Endothelial cell of umbilical vein (primary cell): ENCODE data around the gene UAP1L1. TPM values are rescaled to one million over a fixed set of nuclear protein-coding genes. Genes with fewer than 3 reads are reported as not detected.

Experiments
- BruUV-seq: library from RNA; stranded (reverse); fragments of 400-500 nt; replicated peaks from 2 replicates; lab custom pipeline; 2021; lab: Mats Ljungman, UMichigan
- CTCF ChIA-PET: fragments of 300-600, 350-600 bp; sonication (Branson Sonifier 250); formaldehyde crosslinking; loops from one replicate; lab custom pipeline; 2021; ENCODE audit warnings: antibody characterized with exemption, inconsistent platforms; lab: Charles Lee
- POLR2A ChIA-PET: fragments of 300-600, 350-600 bp; sonication (Branson Sonifier 250); formaldehyde crosslinking; loops from one replicate; lab custom pipeline; 2021; ENCODE audit warnings: antibody characterized with exemption, inconsistent platforms; lab: Charles Lee
- DNase-seq: peaks from one replicate; pipeline ENCODE4 v3.0.0-alpha.2; 2011; ENCODE audit warnings: low read depth, low spot score
- FAIRE-seq: peaks from 2 replicates; lab custom pipeline; 2011; peaks lifted over from hg19 to GRCh38; lab: Jason Lieb, UNC
- H2AFZ ChIP-seq: 2 replicates; pipeline ENCODE4 v1.6.0; 2012; ENCODE audit warnings: low read depth, low read length, control low read depth, inconsistent platforms
- H3K27ac ChIP-seq: 2 replicates; pipeline ENCODE4 v1.5.1; 2011; ENCODE audit warnings: low read depth, mild to moderate bottlenecking, control low read depth, low read length, moderate library complexity; ENCODE audit not compliant: insufficient read depth
- H3K27me3 ChIP-seq, 2 experiments: 2 replicates each; pipeline versions ENCODE4 v1.6.0 to v1.6.1; 2011; ENCODE audit warnings: low read length in 2 of 2, mixed read lengths in 1 of 2; ENCODE audit not compliant: control insufficient read depth in 2 of 2, insufficient read depth in 2 of 2
- H3K36me3 ChIP-seq, 2 experiments: 2 replicates in 1 of 2; 3 replicates in 1 of 2; pipeline ENCODE4 v1.5.1; 2011; ENCODE audit warnings: low read length in 2 of 2, mild to moderate bottlenecking in 1 of 2, moderate library complexity in 1 of 2; ENCODE audit not compliant: control insufficient read depth in 2 of 2, insufficient read depth in 2 of 2; ENCODE audit errors: extremely low read depth in 1 of 2
- H3K4me1 ChIP-seq: 3 replicates; pipeline ENCODE4 v1.5.1; 2011; ENCODE audit warnings: mild to moderate bottlenecking, low read length; ENCODE audit not compliant: control insufficient read depth, insufficient read depth; ENCODE audit errors: extremely low read depth
- H3K4me2 ChIP-seq: 2 replicates; pipeline ENCODE4 v1.6.1; 2011; ENCODE audit warnings: low read length, control low read depth, mixed read lengths; ENCODE audit not compliant: insufficient read depth
- H3K4me3 ChIP-seq, 3 experiments: fragments of 200-600 bp in 1 of 3; sonication (generic), shearing (Covaris generic) in 1 of 3; replicated peaks in 1 of 3; 2 replicates each; pipeline ENCODE4 v1.5.1; 2011 to 2016; ENCODE audit warnings: control low read depth in 3 of 3, low read length in 3 of 3, mild to moderate bottlenecking in 2 of 3, inconsistent platforms in 1 of 3, low read depth in 1 of 3, moderate library complexity in 1 of 3; ENCODE audit not compliant: insufficient read depth in 1 of 3
- H3K79me2 ChIP-seq: 2 replicates; pipeline ENCODE4 v1.6.0; 2012; ENCODE audit warnings: low read length, inconsistent platforms; ENCODE audit not compliant: control insufficient read depth, insufficient read depth
- H3K9ac ChIP-seq: replicated peaks from 2 replicates; pipeline ENCODE3; 2011; ENCODE audit warnings: low read length, control low read depth; ENCODE audit not compliant: insufficient read depth; ENCODE audit errors: extremely low read depth
- H3K9me1 ChIP-seq: replicated peaks from 3 replicates; pipeline ENCODE4 v1.6.0; 2011; ENCODE audit warnings: mild to moderate bottlenecking, low read length; ENCODE audit not compliant: control insufficient read depth, insufficient read depth; ENCODE audit errors: extremely low read depth
- H3K9me3 ChIP-seq: replicated peaks from 2 replicates; pipeline ENCODE4 v1.5.1; 2012; ENCODE audit warnings: low read length, inconsistent platforms; ENCODE audit not compliant: control insufficient read depth, insufficient read depth
- H4K20me1 ChIP-seq: replicated peaks from 2 replicates; pipeline ENCODE3; 2011; ENCODE audit warnings: mild to moderate bottlenecking, low read length; ENCODE audit not compliant: control insufficient read depth, insufficient read depth; ENCODE audit errors: extremely low read depth
- CTCF ChIP-seq, 2 donors: IDR thresholded peaks; 1 replicate in 1 of 2; 2 replicates in 1 of 2; pipeline ENCODE4 v1.5.1; 2011; ENCODE audit warnings: low read length in 2 of 2, mild to moderate bottlenecking in 2 of 2, moderate library complexity in 2 of 2, control low read depth in 1 of 2, inconsistent platforms in 1 of 2, low read depth in 1 of 2; ENCODE audit not compliant: insufficient read depth in 1 of 2; ENCODE audit errors: extremely low read depth in 1 of 2
- EZH2 ChIP-seq: IDR thresholded peaks from 2 replicates; pipeline ENCODE4 v1.6.1; 2012; ENCODE audit warnings: borderline replicate concordance, low read depth, mild to moderate bottlenecking, moderate library complexity, low read length, inconsistent platforms; ENCODE audit not compliant: severe bottlenecking
- FOS ChIP-seq: IDR thresholded peaks from 2 replicates; pipeline ENCODE4 v1.6.1; 2011; ENCODE audit warnings: mild to moderate bottlenecking, low read length, moderate library complexity, borderline replicate concordance; ENCODE audit not compliant: insufficient read depth
- GATA2 ChIP-seq: IDR thresholded peaks from 2 replicates; pipeline ENCODE4 v1.7.0; 2011; ENCODE audit warnings: low read depth, mild to moderate bottlenecking, moderate library complexity, mixed read lengths, low read length; ENCODE audit not compliant: insufficient read length, insufficient read depth
- JUN ChIP-seq: IDR thresholded peaks from 2 replicates; pipeline ENCODE4 v1.6.1; 2011; ENCODE audit warnings: borderline replicate concordance, low read depth; ENCODE audit not compliant: insufficient read length, insufficient read depth
- MAX ChIP-seq: IDR thresholded peaks from 2 replicates; pipeline ENCODE4 v1.6.1; 2011; ENCODE audit not compliant: insufficient read depth, insufficient read length
- MYC ChIP-seq: IDR thresholded peaks from one replicate; pipeline ENCODE4 v1.6.1; 2011; ENCODE audit warnings: mild to moderate bottlenecking, low read depth, low read length
- POLR2A ChIP-seq: IDR thresholded peaks from 2 replicates; pipeline ENCODE4 v1.6.1; 2012; ENCODE audit warnings: low read depth, mild to moderate bottlenecking, control low read depth, low read length
- POLR2AphosphoS5 ChIP-seq: IDR thresholded peaks from 2 replicates; pipeline ENCODE4 v1.6.1; 2012; ENCODE audit warnings: low read depth, mild to moderate bottlenecking, control low read depth, low read length, moderate library complexity; ENCODE audit not compliant: insufficient read depth
- dilution Hi-C: fragments of 300-500 bp; cut with MboI; formaldehyde crosslinking; loops from one replicate; pipeline ENCODE4 v1.15.0; 2019; ENCODE audit warnings: low sequenced_read_pairs; ENCODE audit not compliant: extremely low pct_ligation_motif_present
- intact Hi-C: fragments of 100-400 bp; cut with micrococcal nuclease; formaldehyde crosslinking; loops from one replicate; pipeline ENCODE4 v1.10.0; 2022
- polyA plus RNA-seq, 4 experiments: library from polyadenylated mRNA; depleted of rRNA in 3 of 4; stranded (reverse) in 3 of 4; unstranded in 1 of 4; fragments of >200 nt; gene quantifications; 2 replicates each; pipeline versions ENCODE4 v1.2.1 to v1.2.3, GENCODE V29; 2011 to 2012; ENCODE audit warnings: missing spikeins in 1 of 4
- total RNA-seq: library from RNA; stranded (reverse); gene quantifications from 2 replicates; pipeline ENCODE4 v1.2.3, GENCODE V29; 2021

The UAP1L1 gene
- total and polyA plus RNA-seq, 2 donors (not counting 3 experiments of a cell fraction or from before 2014, with no cell fraction given): 26.0 to 41.7 TPM

- Histone ChIP-seq H3K4me3 (no peak overlapping the region), H3K27ac (no peak overlapping the region), H3K36me3 (peaks cover 0 to 17% of the 10 kb centered on the region in 2 experiments), H4K20me1 (no peaks in the 10 kb centered on the region), H3K9me3 (no peaks in the 10 kb centered on the region), H3K79me2 (peaks cover 5% of the 10 kb centered on the region), H3K9ac (no peak overlapping the region), H2AFZ (no peak overlapping the region), H3K4me1 (peaks cover 11% of the 10 kb centered on the region), H3K9me1 (no peaks in the 10 kb centered on the region), H3K27me3 (no peaks in the 10 kb centered on the region), H3K4me2 (no peak overlapping the region)
- TF ChIP-seq MYC (no peak), POLR2A (no peak), FOS (no peak), MAX (no peak), JUN (no peak), GATA2 (no peak), EZH2 (no peak), POLR2AphosphoS5 (no peak), CTCF (IDR thresholded peaks at IDR 0.05; ENCODE audit: extremely low read depth in 1 of 2, insufficient read depth in 1 of 2, low read depth in 1 of 2, low read length in 2 of 2) (no peak)
- DNase-seq (no peak), FAIRE-seq (no peak)
- BruUV-seq: no TSS peak
- POLR2A ChIA-PET: no interaction called here
- dilution Hi-C loops (no loop called here), intact Hi-C loops (no loop called here)
- CTCF ChIA-PET: interaction anchor here (1.5 to 4.3 kb wide), 4 partner anchors 8 to 90 kb away, joined by 4 to 111 read pairs (median 34); partner anchors contain the start of genes ABCA2 and NPDC1
Measured at GRCh38 chr9:137037483-137037882, 39.8 kb upstream of the UAP1L1 start.
